ENCODE measurements around the gene DEFB121. TPM values are rescaled to one million over a fixed set of nuclear protein-coding genes. Genes with fewer than 3 reads are reported as not detected.

The DEFB121 gene
- total and polyA plus RNA-seq, 10 of the 15 experiments (the other 5 are each of a cell fraction or from before 2014, with no cell fraction given) = not detected

DNA sequence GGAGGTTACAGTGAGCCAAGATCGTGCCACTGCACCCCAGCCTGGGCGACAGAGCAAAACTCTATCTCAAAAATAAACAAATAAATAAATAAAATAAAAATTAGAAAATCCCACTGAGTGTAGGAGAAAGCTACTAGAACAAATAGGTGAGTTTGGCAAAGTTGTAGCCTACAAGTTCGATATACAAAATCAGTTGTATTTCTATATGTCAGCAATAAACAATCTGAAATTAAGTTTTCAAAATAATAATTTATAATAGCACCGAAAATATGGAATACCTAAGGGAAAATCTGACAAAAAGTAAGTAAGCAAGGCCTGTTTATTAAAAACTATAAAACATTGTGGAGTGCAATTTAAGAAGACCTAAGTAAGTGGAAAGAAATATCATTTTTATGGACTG is 42.7 kb downstream of the DEFB121 start:
- ChIA-PET POLR2A (no interaction called here), RAD21 (ENCODE audit: unreplicated experiment) (no interaction called here), SMC1A (ENCODE audit: uncharacterized antibody, unreplicated experiment) (no interaction called here), CTCF (no interaction called here)
- Histone ChIP-seq H3K9me3 (replicated peaks; ENCODE audit: control insufficient read depth, insufficient read depth, low read length) (no peaks in the 10 kb centered on the region), H3K36me3 (ENCODE audit: control insufficient read depth in 2 of 2, insufficient read depth in 2 of 2, low read length in 1 of 2) (no peaks in the 10 kb centered on the region), H3K9ac (ENCODE audit: control insufficient read depth, insufficient read depth, low read length) (no peak overlapping the region), H3K27ac (ENCODE audit: control insufficient read depth, insufficient read depth) (no peak overlapping the region), H3K4me3 (no peak overlapping the region), H3K4me2 (ENCODE audit: control insufficient read depth, insufficient read depth) (no peak overlapping the region), H3K4me1 (ENCODE audit: control insufficient read depth, insufficient read depth, low read length) (no peaks in the 10 kb centered on the region), H3K79me2 (ENCODE audit: control insufficient read depth, insufficient read depth, low read length) (no peaks in the 10 kb centered on the region), H4K20me1 (ENCODE audit: control insufficient read depth, insufficient read depth) (no peaks in the 10 kb centered on the region), H2AFZ (ENCODE audit: control insufficient read depth, low read depth, low read length) (no peak overlapping the region), H3K27me3 (replicated peaks in 1 of 2; ENCODE audit: control insufficient read depth in 2 of 2, insufficient read depth in 2 of 2, low read length in 1 of 2) (no peaks in the 10 kb centered on the region)
- FAIRE-seq (no peak), DNase-seq (ENCODE audit: low read depth, low spot score) (no peak), ATAC-seq (no peak)
- BruUV-seq (replicated peaks) = no TSS peak
- intact Hi-C loops (cut with micrococcal nuclease; ENCODE audit: unreplicated experiment) (no loop called here), in situ Hi-C loops (cut with MboI) (no loop called here)
- TF ChIP-seq FOXM1 (IDR thresholded peaks at IDR 0.05; ENCODE audit: low read depth, low read length) (no peak), KDM1A (IDR thresholded peaks at IDR 0.05; ENCODE audit: borderline replicate concordance) (no peak), NBN (IDR thresholded peaks at IDR 0.05) (no peak), CHD2 (IDR thresholded peaks at IDR 0.05; ENCODE audit: borderline replicate concordance, low read depth, low read length) (no peak)
- TF ChIP-seq, protein P1, sequence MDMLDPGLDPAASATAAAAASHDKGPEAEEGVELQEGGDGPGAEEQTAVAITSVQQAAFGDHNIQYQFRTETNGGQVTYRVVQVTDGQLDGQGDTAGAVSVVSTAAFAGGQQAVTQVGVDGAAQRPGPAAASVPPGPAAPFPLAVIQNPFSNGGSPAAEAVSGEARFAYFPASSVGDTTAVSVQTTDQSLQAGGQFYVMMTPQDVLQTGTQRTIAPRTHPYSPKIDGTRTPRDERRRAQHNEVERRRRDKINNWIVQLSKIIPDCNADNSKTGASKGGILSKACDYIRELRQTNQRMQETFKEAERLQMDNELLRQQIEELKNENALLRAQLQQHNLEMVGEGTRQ (IDR thresholded peaks at IDR 0.05; ENCODE audit: borderline replicate concordance, low read depth, low read length) = no peak
- WGBS (ENCODE audit: insufficient coverage, insufficient replicate concordance, low lambda C conversion rate, missing lambda C conversion rate) = 12% methylated on average over 4 of the region's 4 CpGs

DNA sequence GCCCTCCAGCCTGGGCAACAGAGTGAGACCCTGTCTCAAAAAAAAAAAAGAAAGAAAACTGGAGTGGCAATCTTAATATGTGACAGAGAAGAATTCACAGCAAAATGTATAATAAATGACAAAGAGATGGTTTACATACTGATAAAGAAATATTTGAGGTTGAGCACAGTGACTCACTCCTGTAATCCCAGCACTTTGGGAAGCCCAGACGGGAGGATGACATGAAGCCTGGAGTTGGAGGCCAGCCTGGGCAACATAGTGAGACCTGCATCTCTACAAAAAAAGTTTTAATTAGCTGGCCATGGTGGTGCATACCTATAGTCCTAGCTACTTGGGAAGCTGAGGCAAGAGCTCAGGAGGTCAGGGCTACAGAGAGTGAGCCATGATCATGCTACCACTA is 50.0 kb downstream of the DEFB121 start:
- Histone ChIP-seq H3K27me3 (replicated peaks in 1 of 2; ENCODE audit: control insufficient read depth in 2 of 2, insufficient read depth in 2 of 2, low read length in 1 of 2) (no peaks in the 10 kb centered on the region), H3K9me3 (replicated peaks; ENCODE audit: control insufficient read depth, insufficient read depth, low read length) (no peaks in the 10 kb centered on the region), H3K9ac (ENCODE audit: control insufficient read depth, insufficient read depth, low read length) (no peak overlapping the region), H3K79me2 (ENCODE audit: control insufficient read depth, insufficient read depth, low read length) (no peaks in the 10 kb centered on the region), H3K4me3 (no peak overlapping the region), H3K36me3 (ENCODE audit: control insufficient read depth in 2 of 2, insufficient read depth in 2 of 2, low read length in 1 of 2) (no peaks in the 10 kb centered on the region), H3K4me2 (ENCODE audit: control insufficient read depth, insufficient read depth) (no peak overlapping the region), H4K20me1 (ENCODE audit: control insufficient read depth, insufficient read depth) (no peaks in the 10 kb centered on the region), H3K4me1 (ENCODE audit: control insufficient read depth, insufficient read depth, low read length) (no peaks in the 10 kb centered on the region), H3K27ac (ENCODE audit: control insufficient read depth, insufficient read depth) (no peak overlapping the region), H2AFZ (ENCODE audit: control insufficient read depth, low read depth, low read length) (no peak overlapping the region)
- POLR2A ChIA-PET = no interaction called here
- ATAC-seq (no peak), DNase-seq (ENCODE audit: low read depth, low spot score) (no peak), FAIRE-seq (no peak)
- SMC1A ChIA-PET (ENCODE audit: uncharacterized antibody, unreplicated experiment) = no interaction called here
- CTCF ChIA-PET = no interaction called here
- BruUV-seq (replicated peaks) = no TSS peak
- in situ Hi-C loops (cut with MboI) (no loop called here), intact Hi-C loops (cut with micrococcal nuclease; ENCODE audit: unreplicated experiment) (no loop called here)
- RAD21 ChIA-PET (ENCODE audit: unreplicated experiment) = no interaction called here
- 0% methylated on average over 1 of the region's 1 CpG for WGBS (ENCODE audit: insufficient coverage, insufficient replicate concordance, low lambda C conversion rate, missing lambda C conversion rate)
- TF ChIP-seq, protein P2, sequence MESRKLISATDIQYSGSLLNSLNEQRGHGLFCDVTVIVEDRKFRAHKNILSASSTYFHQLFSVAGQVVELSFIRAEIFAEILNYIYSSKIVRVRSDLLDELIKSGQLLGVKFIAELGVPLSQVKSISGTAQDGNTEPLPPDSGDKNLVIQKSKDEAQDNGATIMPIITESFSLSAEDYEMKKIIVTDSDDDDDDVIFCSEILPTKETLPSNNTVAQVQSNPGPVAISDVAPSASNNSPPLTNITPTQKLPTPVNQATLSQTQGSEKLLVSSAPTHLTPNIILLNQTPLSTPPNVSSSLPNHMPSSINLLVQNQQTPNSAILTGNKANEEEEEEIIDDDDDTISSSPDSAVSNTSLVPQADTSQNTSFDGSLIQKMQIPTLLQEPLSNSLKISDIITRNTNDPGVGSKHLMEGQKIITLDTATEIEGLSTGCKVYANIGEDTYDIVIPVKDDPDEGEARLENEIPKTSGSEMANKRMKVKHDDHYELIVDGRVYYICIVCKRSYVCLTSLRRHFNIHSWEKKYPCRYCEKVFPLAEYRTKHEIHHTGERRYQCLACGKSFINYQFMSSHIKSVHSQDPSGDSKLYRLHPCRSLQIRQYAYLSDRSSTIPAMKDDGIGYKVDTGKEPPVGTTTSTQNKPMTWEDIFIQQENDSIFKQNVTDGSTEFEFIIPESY (IDR thresholded peaks at IDR 0.05) = no peak
- TF ChIP-seq FOXK2 (IDR thresholded peaks at IDR 0.05) (no peak), NR2C1 (IDR thresholded peaks at IDR 0.05) (no peak), KAT2A (conservative IDR thresholded peaks at IDR 0.05; ENCODE audit: control insufficient read depth, low read depth, low read length) (no peak), IKZF2 (IDR thresholded peaks at IDR 0.05) (no peak), BRCA1 (IDR thresholded peaks at IDR 0.05; ENCODE audit: low read depth, low read length) (no peak)
- TF ChIP-seq, protein P3, sequence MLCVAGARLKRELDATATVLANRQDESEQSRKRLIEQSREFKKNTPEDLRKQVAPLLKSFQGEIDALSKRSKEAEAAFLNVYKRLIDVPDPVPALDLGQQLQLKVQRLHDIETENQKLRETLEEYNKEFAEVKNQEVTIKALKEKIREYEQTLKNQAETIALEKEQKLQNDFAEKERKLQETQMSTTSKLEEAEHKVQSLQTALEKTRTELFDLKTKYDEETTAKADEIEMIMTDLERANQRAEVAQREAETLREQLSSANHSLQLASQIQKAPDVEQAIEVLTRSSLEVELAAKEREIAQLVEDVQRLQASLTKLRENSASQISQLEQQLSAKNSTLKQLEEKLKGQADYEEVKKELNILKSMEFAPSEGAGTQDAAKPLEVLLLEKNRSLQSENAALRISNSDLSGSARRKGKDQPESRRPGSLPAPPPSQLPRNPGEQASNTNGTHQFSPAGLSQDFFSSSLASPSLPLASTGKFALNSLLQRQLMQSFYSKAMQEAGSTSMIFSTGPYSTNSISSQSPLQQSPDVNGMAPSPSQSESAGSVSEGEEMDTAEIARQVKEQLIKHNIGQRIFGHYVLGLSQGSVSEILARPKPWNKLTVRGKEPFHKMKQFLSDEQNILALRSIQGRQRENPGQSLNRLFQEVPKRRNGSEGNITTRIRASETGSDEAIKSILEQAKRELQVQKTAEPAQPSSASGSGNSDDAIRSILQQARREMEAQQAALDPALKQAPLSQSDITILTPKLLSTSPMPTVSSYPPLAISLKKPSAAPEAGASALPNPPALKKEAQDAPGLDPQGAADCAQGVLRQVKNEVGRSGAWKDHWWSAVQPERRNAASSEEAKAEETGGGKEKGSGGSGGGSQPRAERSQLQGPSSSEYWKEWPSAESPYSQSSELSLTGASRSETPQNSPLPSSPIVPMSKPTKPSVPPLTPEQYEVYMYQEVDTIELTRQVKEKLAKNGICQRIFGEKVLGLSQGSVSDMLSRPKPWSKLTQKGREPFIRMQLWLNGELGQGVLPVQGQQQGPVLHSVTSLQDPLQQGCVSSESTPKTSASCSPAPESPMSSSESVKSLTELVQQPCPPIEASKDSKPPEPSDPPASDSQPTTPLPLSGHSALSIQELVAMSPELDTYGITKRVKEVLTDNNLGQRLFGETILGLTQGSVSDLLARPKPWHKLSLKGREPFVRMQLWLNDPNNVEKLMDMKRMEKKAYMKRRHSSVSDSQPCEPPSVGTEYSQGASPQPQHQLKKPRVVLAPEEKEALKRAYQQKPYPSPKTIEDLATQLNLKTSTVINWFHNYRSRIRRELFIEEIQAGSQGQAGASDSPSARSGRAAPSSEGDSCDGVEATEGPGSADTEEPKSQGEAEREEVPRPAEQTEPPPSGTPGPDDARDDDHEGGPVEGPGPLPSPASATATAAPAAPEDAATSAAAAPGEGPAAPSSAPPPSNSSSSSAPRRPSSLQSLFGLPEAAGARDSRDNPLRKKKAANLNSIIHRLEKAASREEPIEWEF (IDR thresholded peaks at IDR 0.05; ENCODE audit: insufficient replicate concordance, low read depth, low read length) = no peak

Data from GM12878 (cell line).